OCI-LY1 (cell line): ENCODE data around the gene MKI67.
A peak's percentile ranks its signal among the peaks of the same experiment; 100 is the strongest.

ENCODE experiments used
- H2AFZ ChIP-seq: fragments of 200-600 bp; sonication (generic), shearing (Covaris generic); 2 replicates; pipeline ENCODE4 v1.6.0; 2014; ENCODE audit warnings: antibody characterized with exemption, mild to moderate bottlenecking, low read length
- H3F3A ChIP-seq: fragments of 200-600 bp; sonication (generic), shearing (Covaris generic); 2 replicates; pipeline ENCODE4 v1.6.0; 2014; ENCODE audit warnings: mild to moderate bottlenecking, antibody characterized with exemption, low read length, moderate library complexity; ENCODE audit not compliant: insufficient read depth
- H3K27ac ChIP-seq: fragments of 200-600 bp; sonication (generic); 2 replicates; pipeline ENCODE4 v1.5.1; 2014; ENCODE audit warnings: low read length, mixed run types, mild to moderate bottlenecking, low read depth; ENCODE audit not compliant: poor library complexity, severe bottlenecking
- H3K27me3 ChIP-seq: fragments of 200-600 bp; sonication (generic); 2 replicates; pipeline ENCODE4 v1.6.0; 2014; ENCODE audit warnings: antibody characterized with exemption, mild to moderate bottlenecking, low read length, moderate library complexity; ENCODE audit not compliant: insufficient read depth
- H3K36me3 ChIP-seq: fragments of 200-600 bp; sonication (generic); 2 replicates; pipeline ENCODE4 v1.6.1; 2014; ENCODE audit warnings: mild to moderate bottlenecking, antibody characterized with exemption, low read length, moderate library complexity, mixed read lengths; ENCODE audit not compliant: insufficient read depth
- H3K4me1 ChIP-seq: fragments of 200-600 bp; sonication (generic); 2 replicates; pipeline ENCODE4 v1.5.1; 2014; ENCODE audit warnings: mild to moderate bottlenecking, low read length, moderate library complexity; ENCODE audit not compliant: insufficient read depth, severe bottlenecking
- H3K4me2 ChIP-seq: fragments of 200-600 bp; sonication (generic), shearing (Covaris generic); 2 replicates; pipeline ENCODE4 v1.6.1; 2014; ENCODE audit warnings: low read length
- H3K4me3 ChIP-seq: fragments of 200-600 bp; sonication (generic); 2 replicates; pipeline ENCODE4 v1.5.1; 2014; ENCODE audit warnings: low read length, low read depth, mild to moderate bottlenecking, mixed read lengths; ENCODE audit not compliant: poor library complexity, severe bottlenecking
- H3K79me2 ChIP-seq: fragments of 200-600 bp; shearing (Covaris generic); 2 replicates; pipeline ENCODE4 v1.6.1; 2016; ENCODE audit warnings: mixed run types, low read length, mixed read lengths; ENCODE audit not compliant: insufficient read depth
- H3K9ac ChIP-seq: fragments of 200-600 bp; sonication (generic), shearing (Covaris generic); 2 replicates; pipeline ENCODE4 v1.6.1; 2014; ENCODE audit warnings: mild to moderate bottlenecking, low read length, mixed read lengths
- H3K9me2 ChIP-seq: fragments of 200-600 bp; sonication (generic), shearing (Covaris generic); 2 replicates; pipeline ENCODE4 v1.6.1; 2014; ENCODE audit warnings: low read depth, mild to moderate bottlenecking, low read length, mixed read lengths
- H3K9me3 ChIP-seq: fragments of 200-600 bp; shearing (Covaris generic); 2 replicates; pipeline ENCODE4 v1.6.1; 2014; ENCODE audit warnings: low read length, mixed read lengths
- H4K20me1 ChIP-seq: fragments of 200-600 bp; sonication (generic), shearing (Covaris generic); 2 replicates; pipeline ENCODE4 v1.6.0; 2016; ENCODE audit warnings: mild to moderate bottlenecking, low read length; ENCODE audit not compliant: insufficient read depth
- EZH2 ChIP-seq: fragments of 200-600 bp; sonication (generic), shearing (Covaris generic); IDR thresholded peaks from 2 replicates; pipeline ENCODE4 v1.8.0; 2017; ENCODE audit warnings: borderline replicate concordance, mixed run types, mild to moderate bottlenecking, antibody characterized with exemption, low read length, moderate library complexity, mixed read lengths
- TF ChIP-seq, protein P1 (sequence below): fragments of 200-600 bp; sonication (generic), shearing (Covaris generic); IDR thresholded peaks from 2 replicates; pipeline ENCODE4 v1.5.1; 2017; ENCODE audit warnings: mild to moderate bottlenecking, antibody characterized with exemption, low read length, moderate library complexity, mixed read lengths

The MKI67 gene

DNA sequence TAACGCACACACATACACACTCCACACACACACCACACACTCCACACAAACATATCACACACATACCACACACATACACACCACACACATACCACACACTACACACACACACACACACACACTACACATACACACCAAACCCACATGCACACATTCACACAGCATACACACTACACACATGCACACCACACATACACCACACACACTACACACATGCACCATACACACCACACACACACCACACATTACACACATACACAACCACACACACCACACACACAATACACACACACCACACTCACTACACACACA, 66.3 kb downstream of the MKI67 start:
- Histone ChIP-seq H3K9me3 (no peaks in the 10 kb centered on the region), H3K36me3 (peaks cover 42% of the 10 kb centered on the region; the same call in 1 of the 2 replicates), H3F3A (no peaks in the 10 kb centered on the region), H3K9me2 (no peaks in the 10 kb centered on the region), H3K4me2 (no peak overlapping the region; the same call in 1 of the 2 replicates), H3K4me3 (no peak overlapping the region), H2AFZ (no peak overlapping the region), H3K27ac (peak overlapping the region; percentile 84), H3K4me1 (peaks cover 55% of the 10 kb centered on the region), H3K27me3 (no peaks in the 10 kb centered on the region), H4K20me1 (no peaks in the 10 kb centered on the region), H3K9ac (no peak overlapping the region; the same call in 1 of the 2 replicates), H3K79me2 (no peaks in the 10 kb centered on the region)
- TF ChIP-seq, protein P1, sequence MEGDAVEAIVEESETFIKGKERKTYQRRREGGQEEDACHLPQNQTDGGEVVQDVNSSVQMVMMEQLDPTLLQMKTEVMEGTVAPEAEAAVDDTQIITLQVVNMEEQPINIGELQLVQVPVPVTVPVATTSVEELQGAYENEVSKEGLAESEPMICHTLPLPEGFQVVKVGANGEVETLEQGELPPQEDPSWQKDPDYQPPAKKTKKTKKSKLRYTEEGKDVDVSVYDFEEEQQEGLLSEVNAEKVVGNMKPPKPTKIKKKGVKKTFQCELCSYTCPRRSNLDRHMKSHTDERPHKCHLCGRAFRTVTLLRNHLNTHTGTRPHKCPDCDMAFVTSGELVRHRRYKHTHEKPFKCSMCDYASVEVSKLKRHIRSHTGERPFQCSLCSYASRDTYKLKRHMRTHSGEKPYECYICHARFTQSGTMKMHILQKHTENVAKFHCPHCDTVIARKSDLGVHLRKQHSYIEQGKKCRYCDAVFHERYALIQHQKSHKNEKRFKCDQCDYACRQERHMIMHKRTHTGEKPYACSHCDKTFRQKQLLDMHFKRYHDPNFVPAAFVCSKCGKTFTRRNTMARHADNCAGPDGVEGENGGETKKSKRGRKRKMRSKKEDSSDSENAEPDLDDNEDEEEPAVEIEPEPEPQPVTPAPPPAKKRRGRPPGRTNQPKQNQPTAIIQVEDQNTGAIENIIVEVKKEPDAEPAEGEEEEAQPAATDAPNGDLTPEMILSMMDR = no peak
- no peak for TF ChIP-seq EZH2

DNA sequence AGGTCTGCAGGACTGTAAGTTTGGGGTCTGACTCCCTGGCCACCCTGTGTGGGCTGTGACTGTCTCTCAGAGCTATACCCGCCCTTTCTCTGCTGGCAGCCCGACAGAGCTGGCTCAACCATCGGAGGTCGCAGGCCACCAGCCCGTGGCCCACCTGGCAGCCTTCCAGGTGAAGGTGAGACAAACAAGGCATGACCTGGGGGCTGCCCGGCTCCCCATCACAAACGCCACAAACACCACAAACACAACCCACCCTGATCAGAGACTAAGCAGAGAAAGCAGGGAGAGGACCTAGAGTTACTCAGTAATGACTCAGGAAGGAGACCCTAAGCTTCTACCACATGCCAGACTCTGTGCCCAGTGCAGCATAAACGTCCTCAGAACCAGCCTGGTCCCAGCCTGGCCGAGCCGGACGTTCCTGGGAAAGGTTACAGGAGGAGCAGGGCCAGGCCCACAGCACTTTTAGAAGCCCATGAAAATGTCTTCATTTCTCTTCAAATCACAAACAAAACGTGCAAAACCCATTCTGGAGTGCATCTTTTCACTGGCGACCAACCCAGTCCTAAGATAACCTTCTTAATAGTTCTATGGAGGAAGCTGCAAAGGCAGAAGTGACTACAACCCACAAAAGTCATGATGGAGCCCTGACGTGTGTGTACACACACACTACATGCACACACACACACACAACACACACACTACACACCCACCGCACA, 66.8 kb downstream of the MKI67 start:
- H3K27ac ChIP-seq = peak overlapping the region; percentile 84
- no peaks in the 10 kb centered on the region for H3K79me2 ChIP-seq
- H3K9ac ChIP-seq = peak overlapping the region; percentile 8; the same call in 1 of the 2 replicates
- H3K4me3 ChIP-seq = no peak overlapping the region
- peaks cover 49% of the 10 kb centered on the region for H3K4me1 ChIP-seq
- H3K27me3 ChIP-seq = no peaks in the 10 kb centered on the region
- TF ChIP-seq, protein P1 = no peak
- no peak for TF ChIP-seq EZH2
- H3K36me3 ChIP-seq = peaks cover 42% of the 10 kb centered on the region; the same call in 1 of the 2 replicates
- no peak overlapping the region for H2AFZ ChIP-seq
- no peaks in the 10 kb centered on the region for H3K9me3 ChIP-seq
- H4K20me1 ChIP-seq = no peaks in the 10 kb centered on the region
- H3K4me2 ChIP-seq = peak overlapping the region; percentile 21; the same call in 1 of the 2 replicates
- H3K9me2 ChIP-seq = no peaks in the 10 kb centered on the region
- no peaks in the 10 kb centered on the region for H3F3A ChIP-seq

DNA sequence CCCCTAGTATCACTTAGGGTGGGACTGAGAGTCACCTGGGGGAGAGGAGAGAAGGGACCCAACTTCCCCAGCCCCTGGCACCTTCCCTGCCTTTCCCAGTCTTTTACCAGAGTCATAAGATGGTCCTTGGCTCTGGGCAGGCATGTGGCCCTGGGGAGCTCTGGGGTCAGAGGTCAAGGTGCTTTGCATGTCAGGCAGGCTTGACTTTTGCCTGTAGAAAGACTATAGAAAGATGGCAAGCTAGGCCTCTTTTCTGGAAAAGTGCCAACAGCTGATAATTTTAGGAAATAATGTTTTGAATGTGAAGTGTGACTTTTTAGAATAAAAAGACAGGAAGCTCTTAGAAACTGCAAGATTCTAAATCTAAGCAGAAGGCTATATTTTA, 67.5 kb downstream of the MKI67 start:
- Histone ChIP-seq H3K79me2 (no peaks in the 10 kb centered on the region), H3K9me3 (no peaks in the 10 kb centered on the region), H3K9me2 (no peaks in the 10 kb centered on the region), H3K9ac (peak overlapping the region; percentile 8; the same call in 1 of the 2 replicates), H3K4me1 (peaks cover 43% of the 10 kb centered on the region), H3K27me3 (no peaks in the 10 kb centered on the region), H2AFZ (no peak overlapping the region), H3K4me3 (no peak overlapping the region), H3F3A (no peaks in the 10 kb centered on the region), H3K4me2 (peak overlapping the region; percentile 21; the same call in 1 of the 2 replicates), H3K36me3 (peaks cover 42% of the 10 kb centered on the region; the same call in 1 of the 2 replicates), H4K20me1 (no peaks in the 10 kb centered on the region), H3K27ac (peak overlapping the region; percentile 84)
- TF ChIP-seq, protein P1 = no peak
- TF ChIP-seq EZH2 = no peak
